ENCODE results near the gene SPINK6.

Gene SPINK6

DNA sequence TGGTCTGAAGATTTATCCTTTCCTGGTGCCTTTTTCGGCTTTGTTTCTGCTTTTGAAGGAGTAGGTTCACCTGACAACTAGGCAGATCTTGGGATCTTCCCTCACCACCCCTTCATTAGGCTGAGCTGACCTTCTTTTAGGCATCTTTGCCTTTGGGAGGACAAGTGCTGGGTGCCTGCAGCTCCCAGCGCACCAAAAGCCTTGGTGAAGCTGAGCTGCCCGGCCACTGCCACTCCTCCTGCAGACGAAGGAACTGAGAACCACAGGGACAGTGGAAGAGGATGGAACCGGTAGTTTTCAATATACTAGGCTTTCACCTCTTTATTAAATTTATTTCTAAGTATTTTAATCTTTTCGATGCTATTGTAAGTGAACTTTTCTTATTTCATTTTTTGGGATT, 18.7 kb downstream of the SPINK6 start:
- DNase-seq (ENCODE audit: low read depth in 1 of 2, low spot score in 1 of 2), result no peak

DNA sequence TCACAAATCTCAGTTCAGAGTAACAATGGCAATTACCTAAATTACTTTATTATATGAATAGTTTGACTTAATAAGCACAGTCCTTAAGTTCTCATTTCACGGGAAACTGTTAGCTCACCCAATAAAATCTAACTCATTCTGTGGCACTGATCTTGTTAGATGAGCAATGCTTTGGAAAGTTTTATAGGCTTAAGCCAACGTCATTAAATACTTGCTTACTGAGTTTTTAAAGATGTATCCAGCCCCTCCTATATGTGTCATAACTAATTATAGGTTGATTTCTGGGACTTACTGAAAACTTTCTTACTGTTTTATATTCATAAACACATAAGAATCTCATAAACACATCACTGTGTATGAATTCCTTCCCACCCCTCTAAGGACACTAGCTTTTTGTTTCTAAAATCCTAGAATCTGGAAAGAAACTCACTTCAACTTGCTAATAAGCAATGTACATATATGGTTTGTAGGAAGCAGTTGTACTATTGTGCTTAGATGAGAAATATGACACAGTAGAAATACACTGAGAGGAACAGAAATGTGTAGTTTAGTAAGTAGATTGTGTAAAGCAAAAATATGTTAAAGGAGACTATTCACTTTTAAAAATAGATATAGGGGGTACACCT, 21.4 kb downstream of the SPINK6 start:
- no peak for DNase-seq (ENCODE audit: low read depth in 1 of 2, low spot score in 1 of 2)

DNA sequence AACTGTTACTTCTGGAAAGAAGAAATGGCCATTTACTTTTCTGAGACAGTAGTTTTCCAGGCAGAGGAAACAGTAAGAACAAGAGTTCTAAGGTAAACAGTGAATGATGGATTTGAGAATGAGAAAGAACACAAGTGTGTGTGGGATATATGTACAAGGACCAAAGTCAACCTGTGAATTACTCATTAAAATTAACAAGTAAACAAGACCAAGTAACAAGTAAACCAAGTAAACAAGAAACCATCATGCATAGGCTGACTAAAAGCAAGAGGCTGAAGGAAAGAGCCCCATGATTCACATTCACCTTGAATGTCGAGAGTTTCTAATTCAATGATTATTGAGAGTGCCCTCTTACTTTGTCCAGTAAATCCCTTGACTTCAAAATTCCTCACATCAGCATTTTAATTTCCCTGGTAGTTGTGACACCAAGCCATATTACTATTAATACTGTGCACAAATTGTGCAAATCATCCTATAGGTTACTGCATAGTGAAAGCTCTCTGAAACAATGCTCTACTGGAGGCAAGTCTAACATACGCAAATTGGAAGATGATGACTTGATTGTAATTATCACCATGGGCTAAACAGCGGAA, 25.6 kb downstream of the SPINK6 start:
- no peak for DNase-seq (ENCODE audit: low read depth in 1 of 2, low spot score in 1 of 2)

DNA sequence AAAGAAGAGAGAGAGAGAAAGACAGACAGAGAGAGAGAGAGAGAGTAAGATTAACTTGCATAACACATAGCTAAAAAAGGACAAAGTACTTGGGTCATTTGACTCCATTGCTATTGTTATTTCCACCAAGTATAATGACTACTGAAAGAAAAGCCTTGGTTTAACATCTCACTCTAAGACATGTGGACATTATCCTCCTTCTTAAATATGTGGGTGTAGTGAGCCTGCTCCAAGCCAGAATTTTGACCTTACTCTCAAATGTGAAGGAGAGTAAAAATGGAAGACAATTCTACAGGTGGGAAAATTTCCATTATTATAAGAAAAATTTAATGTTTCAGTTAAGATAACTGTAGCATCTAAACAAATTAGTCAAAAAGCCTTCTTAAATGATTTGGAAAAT, 27.0 kb downstream of the SPINK6 start:
- DNase-seq (ENCODE audit: low read depth in 1 of 2, low spot score in 1 of 2), result no peak

DNA sequence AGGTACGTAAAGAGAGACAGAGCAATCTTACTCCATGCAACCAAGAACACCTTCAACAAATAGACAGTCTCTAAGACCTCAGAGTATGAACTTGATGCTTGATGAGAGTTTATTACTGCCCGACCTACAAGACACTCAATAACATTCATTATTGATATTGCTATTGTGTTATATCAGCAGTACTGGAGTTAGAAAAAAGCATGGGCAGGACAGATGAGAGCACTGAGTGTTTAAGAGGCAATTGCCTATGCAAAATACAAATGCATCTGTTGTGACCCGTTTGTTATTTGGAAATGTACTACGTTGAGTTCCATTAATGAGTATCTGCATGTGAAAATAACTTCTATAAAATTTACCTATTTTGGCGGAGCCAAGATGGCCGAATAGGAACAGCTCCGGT, 27.4 kb downstream of the SPINK6 start:
- DNase-seq (ENCODE audit: low read depth in 1 of 2, low spot score in 1 of 2), result no peak

DNA sequence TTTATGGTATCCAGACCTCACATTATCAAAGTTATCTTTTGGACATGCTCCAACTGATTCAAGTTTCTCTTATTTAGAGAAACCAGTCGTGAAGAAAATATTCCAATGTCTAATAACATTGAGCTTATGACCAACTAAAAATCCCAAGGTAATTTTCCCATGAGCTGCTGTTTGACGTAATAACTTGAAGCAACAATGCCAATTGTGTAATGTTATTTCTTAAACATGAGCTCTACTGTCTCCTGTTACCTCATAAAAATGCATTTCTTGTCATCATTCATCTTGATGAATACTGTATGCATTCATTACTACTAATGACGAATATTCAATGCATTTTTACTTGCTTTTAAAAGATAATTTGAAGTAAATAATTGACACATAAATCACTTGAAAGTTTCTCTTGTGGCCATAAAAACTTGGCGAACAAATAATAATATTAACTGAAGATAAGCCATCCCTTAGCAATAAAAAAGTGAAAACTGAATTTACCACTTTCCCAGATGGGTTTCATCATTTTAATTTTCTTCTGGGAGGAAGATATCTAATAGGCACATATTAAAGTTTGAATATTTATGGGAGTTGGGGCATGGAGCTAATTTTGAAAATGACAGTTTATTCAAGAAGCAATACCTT, 35.1 kb downstream of the SPINK6 start:
- DNase-seq (ENCODE audit: low read depth in 1 of 2, low spot score in 1 of 2), result no peak

DNA sequence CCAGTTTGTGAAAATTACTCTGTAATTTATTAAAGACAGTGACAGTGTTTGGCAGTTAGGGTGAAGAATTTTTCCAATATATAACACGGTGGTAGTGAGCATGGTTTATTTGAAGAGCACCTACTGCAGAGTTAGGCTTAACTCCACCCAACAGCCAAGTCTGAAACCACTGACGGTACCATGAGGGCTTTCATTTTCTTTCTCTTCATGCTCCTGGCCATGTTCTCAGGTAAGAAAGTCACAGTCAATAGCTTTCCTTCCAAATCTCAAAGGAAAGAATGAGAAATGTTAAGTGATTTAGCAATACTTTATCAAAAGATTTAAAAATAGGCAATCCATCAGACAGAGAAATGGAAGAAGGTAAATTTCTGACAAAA, 35.6 kb downstream of the SPINK6 start, which contains the start of gene MARCOL:
Gene MARCOL (plus strand): TSS at position 108 of the 377 bp plus-strand sequence. CDS start 73 bp downstream, at position 181.
- DNase-seq (ENCODE audit: low read depth in 1 of 2, low spot score in 1 of 2), result no peak

DNA sequence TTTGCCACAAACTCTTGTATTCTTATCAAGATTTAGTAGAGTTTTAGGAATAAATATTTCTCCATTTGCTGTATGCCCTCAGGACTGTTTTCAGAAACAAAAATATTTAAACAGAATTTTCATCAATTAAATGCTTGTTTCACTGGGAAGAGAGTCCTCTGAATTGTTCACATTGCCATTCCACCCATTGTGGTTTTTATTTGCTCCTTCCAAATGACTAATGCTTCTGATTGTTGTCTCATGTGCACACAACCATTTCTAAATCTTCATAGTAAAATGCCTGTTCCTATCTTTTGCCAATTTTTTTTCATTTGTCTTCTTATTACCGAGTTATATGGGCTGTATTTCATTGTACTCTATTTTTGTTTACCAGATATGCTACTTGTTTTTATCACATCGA, 46.1 kb downstream of the SPINK6 start:
- DNase-seq (ENCODE audit: low read depth in 1 of 2, low spot score in 1 of 2), result no peak

DNA sequence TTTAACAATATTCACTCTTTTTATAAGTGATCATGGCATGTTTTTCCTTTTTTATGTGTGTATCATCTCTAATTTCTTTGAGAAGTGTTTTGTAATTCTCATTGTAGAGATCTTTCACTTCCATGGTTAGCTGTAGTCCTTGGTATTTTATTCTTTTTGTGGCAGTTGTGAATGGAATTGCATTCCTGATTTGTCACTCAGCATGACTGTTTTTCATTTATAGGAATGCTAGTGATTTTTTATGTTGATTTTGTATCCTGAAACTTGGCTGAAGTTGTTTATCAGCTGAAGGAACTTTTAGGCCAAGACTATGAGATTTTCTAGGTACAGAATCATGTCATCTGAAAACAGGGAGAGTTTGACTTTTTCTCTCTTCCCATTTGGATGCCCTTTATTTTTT, 52.6 kb downstream of the SPINK6 start:
- DNase-seq (ENCODE audit: low read depth in 1 of 2, low spot score in 1 of 2), result no peak

DNA sequence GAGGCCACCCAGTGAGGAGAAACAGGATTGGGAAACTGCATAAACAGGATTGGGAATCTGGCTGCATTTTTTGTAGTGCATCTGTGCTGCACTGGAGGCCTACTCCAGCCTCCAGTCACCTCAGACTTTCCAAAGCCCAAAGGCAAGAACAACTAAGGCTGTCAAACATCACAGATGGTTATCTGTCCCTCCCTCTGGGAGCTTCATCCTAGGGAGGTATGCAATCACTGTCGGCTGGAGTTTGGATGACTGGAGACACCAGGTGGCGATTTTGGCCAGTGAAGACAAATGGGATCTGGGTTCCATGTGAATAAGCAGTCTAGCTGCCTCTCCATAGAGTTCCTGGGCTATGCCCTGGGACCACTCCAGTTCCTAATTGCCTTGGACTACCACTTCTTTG, 56.4 kb downstream of the SPINK6 start:
- DNase-seq (ENCODE audit: low read depth in 1 of 2, low spot score in 1 of 2), result no peak

DNA sequence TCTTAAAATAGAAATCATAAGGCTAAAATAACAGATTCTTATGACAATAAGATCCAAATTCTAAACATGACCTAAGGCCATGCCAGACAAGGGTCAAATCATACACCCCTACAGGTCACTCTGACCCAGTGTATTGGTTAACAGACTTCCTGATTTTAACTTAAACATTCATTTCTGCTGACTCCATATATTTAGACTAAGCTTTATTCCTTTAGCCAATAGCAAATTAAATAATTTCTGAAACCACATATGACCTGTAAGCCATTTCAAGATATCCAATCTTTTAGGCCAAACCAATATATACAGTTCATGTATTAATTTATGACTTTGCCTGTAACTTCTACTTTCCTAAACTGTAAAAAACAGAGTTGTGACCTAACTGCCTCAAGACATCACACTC, 58.4 kb downstream of the SPINK6 start:
- no peak for DNase-seq (ENCODE audit: low read depth in 1 of 2, low spot score in 1 of 2)
